CD4-positive, alpha-beta T cell treated with Interleukin-15 for 4 hours (primary cell): Measurements from ENCODE around the gene SCOC.

Source experiments
- DNase-seq: peaks from one replicate; pipeline ENCODE4 v3.0.0-alpha.2; 2020; ENCODE audit warnings: low spot score

The SCOC gene

GRCh38 chr4:140373328-140374129, at the start of gene SCOC:
SCOC (plus strand) TSS chr4:140373646; CDS start chr4:140379171, 5,525 bp downstream.
- DNase-seq = peak; percentile 98

GRCh38 chr4:140326395-140326993, 47.0 kb upstream of the SCOC start:
- no peak for DNase-seq

- no peak for DNase-seq
Observed at GRCh38 chr4:140330311-140330900, 43.0 kb upstream of the SCOC start.

- no peak for DNase-seq
Observed at GRCh38 chr4:140331245-140331644, 42.2 kb upstream of the SCOC start.

GRCh38 chr4:140331876-140332275, 41.6 kb upstream of the SCOC start:
- DNase-seq = no peak

GRCh38 chr4:140332734-140333133, 40.7 kb upstream of the SCOC start:
- DNase-seq = no peak

GRCh38 chr4:140333523-140333922, 39.9 kb upstream of the SCOC start:
- DNase-seq = no peak

GRCh38 chr4:140335076-140335475, 38.4 kb upstream of the SCOC start:
- DNase-seq = no peak

GRCh38 chr4:140336730-140337129, 36.7 kb upstream of the SCOC start:
- no peak for DNase-seq

- DNase-seq = no peak
Observed at GRCh38 chr4:140342620-140343019, 30.8 kb upstream of the SCOC start.

- no peak for DNase-seq
Observed at GRCh38 chr4:140343303-140343702, 30.1 kb upstream of the SCOC start.

- DNase-seq = no peak
Observed at GRCh38 chr4:140344101-140344500, 29.3 kb upstream of the SCOC start.

GRCh38 chr4:140344621-140345020, 28.8 kb upstream of the SCOC start:
- no peak for DNase-seq

GRCh38 chr4:140346136-140346535, 27.3 kb upstream of the SCOC start:
- DNase-seq = no peak

GRCh38 chr4:140349816-140350215, 23.6 kb upstream of the SCOC start:
- DNase-seq = no peak

- DNase-seq = no peak
Observed at GRCh38 chr4:140351093-140352075, 22.1 kb upstream of the SCOC start.

- no peak for DNase-seq
Observed at GRCh38 chr4:140353786-140354185, 19.7 kb upstream of the SCOC start.

GRCh38 chr4:140355288-140355687, 18.2 kb upstream of the SCOC start:
- no peak for DNase-seq

- no peak for DNase-seq
Observed at GRCh38 chr4:140357868-140358267, 15.6 kb upstream of the SCOC start.

GRCh38 chr4:140358281-140358680, 15.2 kb upstream of the SCOC start:
- DNase-seq = no peak

GRCh38 chr4:140359562-140360427, 13.7 kb upstream of the SCOC start:
- DNase-seq = peak; percentile 79
